Measurements from ENCODE around the gene IMPA2.

- TF ChIP-seq CTCF (IDR thresholded peaks at IDR 0.05) (no peak), USF1 (CRISPR knock-in tag; IDR thresholded peaks at IDR 0.05) (no peak), MYBL2 (CRISPR knock-in tag; IDR thresholded peaks at IDR 0.05) (no peak), HMGXB4 (CRISPR knock-in tag; IDR thresholded peaks at IDR 0.05) (no peak), ATF1 (CRISPR knock-in tag; IDR thresholded peaks at IDR 0.05) (no peak), RELA (CRISPR knock-in tag; IDR thresholded peaks at IDR 0.05; ENCODE audit: borderline replicate concordance) (no peak), FOXP4 (CRISPR knock-in tag; IDR thresholded peaks at IDR 0.05) (no peak)
Measured at GRCh38 chr18:11969904-11970835, 11.1 kb upstream of the IMPA2 start.

Data from WTC11 (cell line).